ENCODE measurements around the gene MAP7D3. TPM values are rescaled to one million over a fixed set of nuclear protein-coding genes. Genes with fewer than 3 reads are reported as not detected.

Gene MAP7D3
- total and polyA plus RNA-seq, 10 of the 15 experiments (the other 5 are each of a cell fraction or from before 2014, with no cell fraction given): 9.1 to 24.0 (median 11.0) TPM

- H3K79me2 ChIP-seq (ENCODE audit: control insufficient read depth, insufficient read depth, low read length): no peaks in the 10 kb centered on the region
- no peak overlapping the region for H3K4me3 ChIP-seq
- no peaks in the 10 kb centered on the region for H3K9me3 ChIP-seq (replicated peaks; ENCODE audit: control insufficient read depth, insufficient read depth, low read length)
- no peak for DNase-seq (ENCODE audit: low read depth, low spot score)
- ChIA-PET SMC1A (ENCODE audit: uncharacterized antibody, unreplicated experiment) (no interaction called here), POLR2A (no interaction called here), RAD21 (ENCODE audit: unreplicated experiment) (no interaction called here), CTCF (no interaction called here)
- no peak overlapping the region for H3K9ac ChIP-seq (ENCODE audit: control insufficient read depth, insufficient read depth, low read length)
- H3K36me3 ChIP-seq (ENCODE audit: control insufficient read depth in 2 of 2, insufficient read depth in 2 of 2, low read length in 1 of 2): no peaks in the 10 kb centered on the region
- no peak for FAIRE-seq
- WGBS (ENCODE audit: insufficient coverage, insufficient replicate concordance, low lambda C conversion rate, missing lambda C conversion rate): 37% methylated on average over 7 of the region's 7 CpGs
- no peak overlapping the region for H3K4me2 ChIP-seq (ENCODE audit: control insufficient read depth, insufficient read depth)
- intact Hi-C loops (cut with micrococcal nuclease; ENCODE audit: unreplicated experiment) (no loop called here), in situ Hi-C loops (cut with MboI) (loop anchor here (10.0 kb wide), 2 partner anchors 227 to 433 kb away; no protein-coding TSS in a partner anchor)
- no peak overlapping the region for H3K27ac ChIP-seq (ENCODE audit: control insufficient read depth, insufficient read depth)
- no peak overlapping the region for H2AFZ ChIP-seq (ENCODE audit: control insufficient read depth, low read depth, low read length)
- no peaks in the 10 kb centered on the region for H3K27me3 ChIP-seq (replicated peaks in 1 of 2; ENCODE audit: control insufficient read depth in 2 of 2, insufficient read depth in 2 of 2, low read length in 1 of 2)
- no TSS peak for BruUV-seq (replicated peaks)
- H4K20me1 ChIP-seq (ENCODE audit: control insufficient read depth, insufficient read depth): no peaks in the 10 kb centered on the region
- H3K4me1 ChIP-seq (ENCODE audit: control insufficient read depth, insufficient read depth, low read length): no peaks in the 10 kb centered on the region
- TF ChIP-seq POLR2A (IDR thresholded peaks at IDR 0.05; ENCODE audit: low read depth, low read length) (no peak), NRF1 (conservative IDR thresholded peaks at IDR 0.05; ENCODE audit: low read depth, low read length) (no peak), ZNF207 (IDR thresholded peaks at IDR 0.05; ENCODE audit: borderline replicate concordance) (no peak), IKZF2 (IDR thresholded peaks at IDR 0.05) (no peak), SREBF1 (IDR thresholded peaks at IDR 0.05; ENCODE audit: low read length) (no peak), BCL11A (IDR thresholded peaks at IDR 0.05; ENCODE audit: low read depth, low read length) (no peak), CBFB (IDR thresholded peaks at IDR 0.05; ENCODE audit: low read depth) (no peak), NFXL1 (IDR thresholded peaks at IDR 0.05; ENCODE audit: borderline replicate concordance) (no peak), RAD21 (IDR thresholded peaks at IDR 0.05; ENCODE audit: insufficient read depth, low read depth, low read length) (no peak), RELB (IDR thresholded peaks at IDR 0.05; ENCODE audit: low read depth) (no peak), ESRRA (IDR thresholded peaks at IDR 0.05; ENCODE audit: low read length) (no peak), GATAD2B (conservative IDR thresholded peaks at IDR 0.05; ENCODE audit: low read depth) (no peak), CREM (IDR thresholded peaks at IDR 0.05; ENCODE audit: low read depth) (no peak), HDAC2 (IDR thresholded peaks at IDR 0.05) (no peak), NBN (IDR thresholded peaks at IDR 0.05) (no peak), RFX5 (IDR thresholded peaks at IDR 0.05; ENCODE audit: low read depth, low read length) (no peak), SUPT20H (IDR thresholded peaks at IDR 0.05; ENCODE audit: borderline replicate concordance, control insufficient read depth, low read depth, low read length) (no peak), RB1 (IDR thresholded peaks at IDR 0.05; ENCODE audit: borderline replicate concordance) (no peak)
- TF ChIP-seq, protein P1, sequence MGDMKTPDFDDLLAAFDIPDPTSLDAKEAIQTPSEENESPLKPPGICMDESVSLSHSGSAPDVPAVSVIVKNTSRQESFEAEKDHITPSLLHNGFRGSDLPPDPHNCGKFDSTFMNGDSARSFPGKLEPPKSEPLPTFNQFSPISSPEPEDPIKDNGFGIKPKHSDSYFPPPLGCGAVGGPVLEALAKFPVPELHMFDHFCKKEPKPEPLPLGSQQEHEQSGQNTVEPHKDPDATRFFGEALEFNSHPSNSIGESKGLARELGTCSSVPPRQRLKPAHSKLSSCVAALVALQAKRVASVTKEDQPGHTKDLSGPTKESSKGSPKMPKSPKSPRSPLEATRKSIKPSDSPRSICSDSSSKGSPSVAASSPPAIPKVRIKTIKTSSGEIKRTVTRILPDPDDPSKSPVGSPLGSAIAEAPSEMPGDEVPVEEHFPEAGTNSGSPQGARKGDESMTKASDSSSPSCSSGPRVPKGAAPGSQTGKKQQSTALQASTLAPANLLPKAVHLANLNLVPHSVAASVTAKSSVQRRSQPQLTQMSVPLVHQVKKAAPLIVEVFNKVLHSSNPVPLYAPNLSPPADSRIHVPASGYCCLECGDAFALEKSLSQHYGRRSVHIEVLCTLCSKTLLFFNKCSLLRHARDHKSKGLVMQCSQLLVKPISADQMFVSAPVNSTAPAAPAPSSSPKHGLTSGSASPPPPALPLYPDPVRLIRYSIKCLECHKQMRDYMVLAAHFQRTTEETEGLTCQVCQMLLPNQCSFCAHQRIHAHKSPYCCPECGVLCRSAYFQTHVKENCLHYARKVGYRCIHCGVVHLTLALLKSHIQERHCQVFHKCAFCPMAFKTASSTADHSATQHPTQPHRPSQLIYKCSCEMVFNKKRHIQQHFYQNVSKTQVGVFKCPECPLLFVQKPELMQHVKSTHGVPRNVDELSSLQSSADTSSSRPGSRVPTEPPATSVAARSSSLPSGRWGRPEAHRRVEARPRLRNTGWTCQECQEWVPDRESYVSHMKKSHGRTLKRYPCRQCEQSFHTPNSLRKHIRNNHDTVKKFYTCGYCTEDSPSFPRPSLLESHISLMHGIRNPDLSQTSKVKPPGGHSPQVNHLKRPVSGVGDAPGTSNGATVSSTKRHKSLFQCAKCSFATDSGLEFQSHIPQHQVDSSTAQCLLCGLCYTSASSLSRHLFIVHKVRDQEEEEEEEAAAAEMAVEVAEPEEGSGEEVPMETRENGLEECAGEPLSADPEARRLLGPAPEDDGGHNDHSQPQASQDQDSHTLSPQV (IDR thresholded peaks at IDR 0.05): no peak
- TF ChIP-seq, protein P2, sequence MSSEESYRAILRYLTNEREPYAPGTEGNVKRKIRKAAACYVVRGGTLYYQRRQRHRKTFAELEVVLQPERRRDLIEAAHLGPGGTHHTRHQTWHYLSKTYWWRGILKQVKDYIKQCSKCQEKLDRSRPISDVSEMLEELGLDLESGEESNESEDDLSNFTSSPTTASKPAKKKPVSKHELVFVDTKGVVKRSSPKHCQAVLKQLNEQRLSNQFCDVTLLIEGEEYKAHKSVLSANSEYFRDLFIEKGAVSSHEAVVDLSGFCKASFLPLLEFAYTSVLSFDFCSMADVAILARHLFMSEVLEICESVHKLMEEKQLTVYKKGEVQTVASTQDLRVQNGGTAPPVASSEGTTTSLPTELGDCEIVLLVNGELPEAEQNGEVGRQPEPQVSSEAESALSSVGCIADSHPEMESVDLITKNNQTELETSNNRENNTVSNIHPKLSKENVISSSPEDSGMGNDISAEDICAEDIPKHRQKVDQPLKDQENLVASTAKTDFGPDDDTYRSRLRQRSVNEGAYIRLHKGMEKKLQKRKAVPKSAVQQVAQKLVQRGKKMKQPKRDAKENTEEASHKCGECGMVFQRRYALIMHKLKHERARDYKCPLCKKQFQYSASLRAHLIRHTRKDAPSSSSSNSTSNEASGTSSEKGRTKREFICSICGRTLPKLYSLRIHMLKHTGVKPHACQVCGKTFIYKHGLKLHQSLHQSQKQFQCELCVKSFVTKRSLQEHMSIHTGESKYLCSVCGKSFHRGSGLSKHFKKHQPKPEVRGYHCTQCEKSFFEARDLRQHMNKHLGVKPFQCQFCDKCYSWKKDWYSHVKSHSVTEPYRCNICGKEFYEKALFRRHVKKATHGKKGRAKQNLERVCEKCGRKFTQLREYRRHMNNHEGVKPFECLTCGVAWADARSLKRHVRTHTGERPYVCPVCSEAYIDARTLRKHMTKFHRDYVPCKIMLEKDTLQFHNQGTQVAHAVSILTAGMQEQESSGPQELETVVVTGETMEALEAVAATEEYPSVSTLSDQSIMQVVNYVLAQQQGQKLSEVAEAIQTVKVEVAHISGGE (CRISPR knock-in tag; IDR thresholded peaks at IDR 0.05): no peak
- no peak for ATAC-seq
These were observed 10.1 kb upstream of the MAP7D3 start for GRCh38 chrX:136261321-136261720.

Data from GM12878 (cell line).